HG03064 (cell line): ENCODE data around the gene STOM.

Experiments used
- ATAC-seq: cut with Tn5 transposase; IDR thresholded peaks from one replicate; pipeline ENCODE4 v1.9.1; 2021; ENCODE audit warnings: low read depth; ENCODE audit not compliant: unreplicated experiment

Gene STOM

GRCh38 chr9:121323449-121324151, 46.5 kb downstream of the STOM start:
- ATAC-seq, result no peak

GRCh38 chr9:121322737-121323448, 47.2 kb downstream of the STOM start:
- ATAC-seq, result no peak

DNA sequence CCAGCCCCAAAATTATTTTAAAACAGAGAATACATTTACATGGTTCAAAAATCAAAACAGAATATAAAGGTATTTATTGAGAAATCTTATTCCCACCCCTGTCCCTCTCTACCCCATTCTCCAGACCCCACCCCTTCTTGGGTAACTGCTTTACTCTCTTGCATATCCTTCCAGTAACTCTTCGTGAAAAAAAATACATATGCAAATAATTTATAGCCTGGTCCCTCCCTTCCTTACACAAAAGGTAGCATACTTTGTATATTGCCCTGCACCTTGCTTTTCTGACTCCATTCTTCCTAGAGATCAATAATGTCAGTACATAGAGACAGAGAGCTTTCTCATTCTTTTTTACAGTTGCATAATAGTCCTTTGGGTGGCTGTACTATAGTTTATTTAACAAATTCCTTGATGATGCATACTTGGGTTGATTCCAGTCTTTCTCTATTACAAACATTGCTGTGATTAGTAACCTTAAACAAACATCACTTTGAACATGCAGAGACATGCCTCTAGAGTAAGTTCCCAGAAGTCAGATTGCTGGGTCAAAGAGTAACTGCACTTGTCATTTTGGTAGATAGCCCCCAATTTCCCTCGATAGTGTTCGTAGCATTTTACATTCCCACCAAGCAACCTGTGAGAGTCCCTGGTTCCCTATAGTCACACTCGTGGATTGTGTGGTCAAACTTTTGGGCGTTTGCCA, 47.9 kb downstream of the STOM start:
- ATAC-seq, result no peak

DNA sequence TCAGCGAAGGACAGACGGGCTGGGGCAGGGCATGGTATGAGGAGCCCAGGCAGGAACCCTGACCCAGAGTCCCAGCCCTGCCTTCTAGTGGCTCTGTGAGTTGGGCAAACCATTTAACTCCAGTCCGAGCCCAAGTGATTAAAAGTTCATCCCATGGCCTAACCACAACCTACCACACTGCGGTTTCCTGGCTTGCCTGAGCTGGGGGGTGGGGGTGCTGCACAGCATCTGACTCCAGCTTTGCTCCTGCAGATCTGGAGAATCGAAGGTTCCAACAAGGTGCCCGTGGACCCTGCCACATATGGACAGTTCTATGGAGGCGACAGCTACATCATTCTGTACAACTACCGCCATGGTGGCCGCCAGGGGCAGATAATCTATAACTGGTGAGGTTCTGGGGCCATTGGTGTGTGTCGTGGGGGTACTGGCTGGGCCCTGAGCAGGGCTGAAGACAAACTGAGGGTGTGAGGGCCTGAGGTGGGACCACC, 49.0 kb downstream of the STOM start:
- no peak for ATAC-seq

GRCh38 chr9:121319383-121319780, 50.7 kb downstream of the STOM start:
- ATAC-seq, result no peak

GRCh38 chr9:121318631-121319382, 51.2 kb downstream of the STOM start:
- no peak for ATAC-seq

DNA sequence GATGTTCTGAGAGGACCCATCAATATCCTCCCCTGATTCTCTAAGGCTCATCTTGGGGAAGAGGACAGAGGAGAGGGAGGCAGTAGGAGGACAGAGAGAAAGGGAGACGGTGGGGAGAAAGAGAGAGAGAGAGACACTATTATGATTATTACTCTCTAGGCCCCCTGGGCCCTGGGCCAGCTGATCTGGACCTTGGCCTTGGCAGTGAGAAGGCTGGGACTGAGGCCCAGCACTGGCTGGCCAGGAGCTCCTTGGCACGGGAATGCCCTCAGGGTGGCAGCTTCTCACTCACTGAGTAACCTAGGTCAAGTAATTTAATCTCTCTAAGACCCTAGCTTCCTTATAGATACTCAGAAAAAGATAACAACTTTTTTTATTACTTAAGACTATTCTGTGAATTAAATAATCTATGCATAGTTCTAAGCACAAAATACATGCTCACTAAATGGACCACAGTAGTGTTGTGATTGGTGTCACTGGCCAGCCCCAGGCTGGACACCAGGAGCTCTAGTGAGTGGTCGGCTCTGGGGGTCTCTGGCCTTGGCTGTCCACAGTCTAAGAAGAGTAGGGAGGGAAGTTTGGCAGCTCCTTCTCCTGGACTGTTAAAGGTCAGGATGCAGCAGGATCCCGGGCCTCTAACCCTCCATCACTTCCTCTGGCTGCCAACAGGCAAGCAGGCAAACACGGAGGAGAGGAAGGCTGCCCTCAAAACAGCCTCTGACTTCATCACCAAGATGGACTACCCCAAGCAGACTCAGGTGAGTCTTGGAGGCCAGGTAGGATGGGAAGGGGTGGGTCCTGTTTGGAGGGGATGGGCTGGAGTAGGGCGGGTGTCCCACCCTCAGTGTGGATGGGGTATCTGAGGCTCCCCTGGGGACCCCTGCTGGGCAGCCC, 52.1 kb downstream of the STOM start:
- ATAC-seq, result no peak

DNA sequence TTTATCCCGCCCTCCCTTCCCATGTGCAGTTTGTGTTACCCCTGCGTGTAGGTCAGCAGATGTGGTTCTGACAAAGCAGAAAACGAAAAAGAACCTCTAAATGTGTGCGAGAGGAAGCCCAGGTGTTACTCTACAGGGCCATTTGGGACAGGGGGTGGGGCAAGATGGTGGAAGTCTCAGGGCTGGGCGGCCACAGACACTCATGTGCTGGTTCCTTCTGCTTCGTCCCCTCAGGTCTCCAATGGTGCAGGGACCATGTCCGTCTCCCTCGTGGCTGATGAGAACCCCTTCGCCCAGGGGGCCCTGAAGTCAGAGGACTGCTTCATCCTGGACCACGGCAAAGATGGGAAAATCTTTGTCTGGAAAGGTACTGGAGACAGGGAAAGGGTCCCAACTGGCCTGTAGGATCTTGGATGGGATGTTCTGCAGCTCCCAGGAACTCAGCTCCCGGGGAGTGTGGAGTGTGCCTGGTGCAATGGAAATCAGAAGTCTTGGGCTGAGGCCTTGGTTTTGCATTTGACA, 53.1 kb downstream of the STOM start:
- no peak for ATAC-seq

- no peak for ATAC-seq
These were observed 53.7 kb downstream of the STOM start for GRCh38 chr9:121316378-121316777.

DNA sequence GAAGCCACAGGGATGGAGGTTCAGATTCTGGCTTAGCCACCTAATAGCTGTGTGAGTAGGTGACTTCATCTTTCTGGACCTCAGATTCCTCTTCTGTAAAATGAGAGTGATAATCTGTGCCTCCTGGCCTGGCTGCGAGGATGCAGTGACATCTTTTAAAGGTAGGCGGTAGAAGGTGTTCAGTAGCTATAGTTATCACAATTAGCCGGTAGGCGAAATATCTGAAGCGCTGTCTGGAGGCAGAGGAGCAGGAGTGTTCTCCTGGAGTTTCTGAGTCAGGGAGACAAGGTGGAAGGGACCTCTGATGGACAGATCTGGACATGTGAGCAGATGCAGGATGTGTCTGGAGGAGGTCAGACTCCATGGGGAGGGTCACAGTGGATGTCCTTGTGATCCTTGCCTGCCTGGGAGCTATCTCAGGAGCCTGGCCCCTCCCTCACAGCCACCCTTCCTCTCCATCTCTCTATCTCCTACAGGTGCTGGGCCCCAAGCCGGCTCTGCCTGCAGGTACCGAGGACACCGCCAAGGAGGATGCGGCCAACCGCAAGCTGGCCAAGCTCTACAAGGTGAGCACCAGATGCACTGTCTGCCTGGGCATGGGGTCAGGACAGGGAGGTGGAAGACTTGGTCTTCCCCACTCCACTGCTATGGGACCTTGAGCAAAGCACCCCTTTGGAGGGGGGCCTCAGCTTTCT, 56.4 kb downstream of the STOM start:
- no peak for ATAC-seq

GRCh38 chr9:121312169-121312568, 57.9 kb downstream of the STOM start:
- ATAC-seq, result no peak

DNA sequence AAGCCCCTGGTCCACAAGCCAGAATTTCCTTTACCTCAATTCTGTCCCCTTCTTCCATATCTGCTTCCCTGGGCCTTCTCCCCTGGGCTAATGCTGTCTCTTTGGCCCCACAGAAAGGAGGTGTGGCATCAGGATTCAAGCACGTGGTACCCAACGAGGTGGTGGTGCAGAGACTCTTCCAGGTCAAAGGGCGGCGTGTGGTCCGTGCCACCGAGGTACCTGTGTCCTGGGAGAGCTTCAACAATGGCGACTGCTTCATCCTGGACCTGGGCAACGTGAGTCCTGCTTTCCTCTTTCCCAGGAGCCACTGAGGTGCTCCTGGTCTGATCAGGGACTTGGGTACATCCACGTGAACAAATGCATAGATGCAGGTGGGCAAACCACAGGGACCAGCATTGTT, 59.5 kb downstream of the STOM start:
- no peak for ATAC-seq

- ATAC-seq, result no peak
These were observed 60.1 kb downstream of the STOM start for GRCh38 chr9:121309833-121310425.

DNA sequence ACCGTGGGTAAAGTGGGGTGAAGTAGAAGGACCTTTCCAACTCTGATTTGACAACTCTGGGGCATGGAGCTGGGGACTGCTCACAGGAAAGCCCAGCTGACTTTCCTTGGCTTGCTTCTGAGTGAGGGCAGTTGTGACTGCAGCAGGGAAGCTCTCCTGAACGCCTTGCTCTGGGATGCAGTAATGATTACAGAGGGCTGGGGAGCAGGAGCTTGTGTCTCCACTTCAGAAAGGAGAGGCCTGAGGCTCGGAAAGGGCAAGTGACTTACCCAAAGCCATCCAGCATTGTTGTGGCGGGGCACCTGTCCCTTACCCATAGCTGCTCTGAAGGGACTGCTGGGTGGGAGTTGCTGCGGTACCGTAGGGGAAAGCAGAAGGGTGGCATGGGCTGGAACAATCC, 60.9 kb downstream of the STOM start:
- ATAC-seq, result no peak

GRCh38 chr9:121308765-121309164, 61.3 kb downstream of the STOM start:
- ATAC-seq, result no peak

DNA sequence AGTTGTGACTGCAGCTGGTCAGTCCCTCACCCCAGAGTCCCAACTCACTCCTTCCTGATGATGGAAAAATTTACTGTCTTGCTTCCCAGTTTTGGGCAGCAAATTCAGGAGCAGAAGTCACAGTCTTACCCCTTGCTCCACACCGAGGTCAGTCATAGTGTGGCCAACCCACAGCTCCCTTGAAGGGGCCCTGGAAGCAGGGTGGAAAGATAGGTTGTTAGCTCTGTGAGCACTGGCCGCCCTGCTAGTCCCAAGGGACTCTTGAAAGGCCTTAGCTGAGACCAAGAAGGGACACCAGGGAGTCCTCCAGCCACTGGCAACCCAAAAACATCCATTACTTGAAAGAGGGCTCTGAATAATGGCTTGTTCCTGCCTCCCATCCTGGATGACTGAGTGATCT, 62.1 kb downstream of the STOM start:
- ATAC-seq, result no peak

DNA sequence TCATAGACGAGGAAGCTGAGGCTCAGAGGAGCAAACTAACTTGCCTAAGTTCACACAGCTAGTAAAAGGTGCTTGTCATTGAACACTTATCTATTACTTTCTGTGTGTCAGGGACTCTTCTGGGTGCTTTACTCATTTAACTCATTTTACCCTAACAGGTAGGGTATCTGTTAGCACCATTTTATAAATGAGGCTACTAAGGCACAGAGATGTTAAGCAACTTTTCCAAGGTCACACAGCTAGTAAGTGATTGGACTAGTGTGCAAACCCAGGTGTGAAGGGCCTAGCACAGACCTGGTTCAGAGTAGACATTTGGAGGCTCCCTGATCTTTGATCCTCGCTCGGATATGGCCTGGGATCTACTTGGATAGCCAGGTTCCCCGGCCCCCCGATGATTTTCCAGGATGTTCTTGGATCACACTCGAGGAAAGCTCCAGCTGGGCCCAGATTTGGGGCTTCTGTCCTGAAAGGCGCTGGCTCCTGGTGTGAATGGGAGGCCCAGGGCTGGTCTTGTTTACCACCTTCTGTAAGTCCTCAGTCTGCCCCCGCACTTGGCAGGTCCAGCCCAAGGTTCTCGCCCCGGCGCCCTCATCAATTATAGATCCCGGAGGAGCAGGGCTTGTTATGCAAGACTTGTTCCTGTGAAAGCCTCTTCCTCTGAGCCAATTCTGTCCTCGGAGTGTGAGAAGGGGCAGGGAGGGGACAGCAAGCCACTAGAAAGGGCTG, 64.6 kb downstream of the STOM start:
- no peak for ATAC-seq

DNA sequence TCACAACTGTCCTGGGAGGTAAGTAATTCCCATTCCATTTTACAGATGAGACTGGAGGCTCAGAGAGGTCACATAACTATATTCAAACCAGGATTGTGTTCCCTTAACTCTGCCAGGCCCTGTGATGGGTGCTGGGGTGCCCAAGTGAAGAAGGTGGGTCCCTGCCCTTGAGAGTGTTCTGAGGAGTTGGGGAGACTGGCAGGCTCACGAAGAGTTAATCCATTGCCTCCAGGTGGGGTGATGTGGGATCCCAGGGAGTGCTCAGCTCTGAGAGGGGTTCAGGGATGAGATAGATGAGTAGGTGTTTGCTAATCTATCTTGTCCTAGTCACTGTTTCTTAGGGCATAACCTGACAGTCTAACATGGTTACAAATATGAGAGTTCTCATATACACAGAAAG, 65.3 kb downstream of the STOM start:
- ATAC-seq, result no peak
